Esophagus muscularis mucosa (tissue), 4 donors: ENCODE results near the gene HK1. TPM values are rescaled to one million over a fixed set of nuclear protein-coding genes. Genes with fewer than 3 reads are reported as not detected.
"Not testable (repeated sequence)": the region's sequence is repeated elsewhere in the genome, so short reads cannot be mapped to it uniquely, and the experiment has no call there.

Experiments used
- DNase-seq: peaks from one replicate; pipeline ENCODE4 v3.0.0-alpha.2; 2017; ENCODE audit errors: extremely low spot score
- H3K27ac ChIP-seq, 4 donors: fragments of 200-600 bp; sonication (generic); replicated peaks in 1 of 4; 1 replicate in 3 of 4; 2 replicates in 1 of 4; pipeline ENCODE4 v1.5.1; 2016 to 2019; ENCODE audit warnings: mild to moderate bottlenecking in 1 of 4
- H3K27me3 ChIP-seq, 4 donors: fragments of 200-600 bp; sonication (generic); one replicate each; pipeline versions ENCODE4 v1.5.1 to v1.6.0; 2016 to 2019
- H3K36me3 ChIP-seq, 4 donors: fragments of 200-600 bp; sonication (generic); one replicate each; pipeline ENCODE4 v1.5.1; 2016 to 2019
- H3K4me1 ChIP-seq, 4 donors: fragments of 200-600 bp; sonication (generic); one replicate each; pipeline ENCODE4 v1.5.1; 2016 to 2019
- H3K4me3 ChIP-seq, 4 donors: fragments of 200-600 bp; sonication (generic); 1 replicate in 2 of 4; 2 replicates in 2 of 4; pipeline ENCODE4 v1.5.1; 2016 to 2019; ENCODE audit warnings: mild to moderate bottlenecking in 4 of 4, moderate library complexity in 1 of 4
- H3K9me3 ChIP-seq, 4 donors: fragments of 200-600 bp; sonication (generic); 1 replicate in 3 of 4; 2 replicates in 1 of 4; pipeline ENCODE4 v1.5.1; 2016 to 2019
- EP300 ChIP-seq: sonication (generic); formaldehyde crosslinking; IDR thresholded peaks from one replicate; pipeline ENCODE4 v1.6.1; 2017; ENCODE audit warnings: antibody characterized with exemption
- POLR2A ChIP-seq: fragments of 450-650 bp; IDR thresholded peaks from one replicate; pipeline ENCODE4 v1.6.1; 2017; ENCODE audit warnings: antibody characterized with exemption, moderate library complexity, mild to moderate bottlenecking, low read depth
- POLR2AphosphoS5 ChIP-seq, 2 donors: sonication (generic); formaldehyde crosslinking; IDR thresholded peaks; one replicate each; pipeline ENCODE4 v1.6.1; 2017; ENCODE audit warnings: antibody characterized with exemption in 2 of 2
- WGBS: methylation state at CpG from one replicate; pipeline ENCODE4 v1.1.5; 2018; 5-methylcytosine and 5-hydroxymethylcytosine counted together
- intact Hi-C: fragments of 100-400 bp; cut with DNase I; formaldehyde crosslinking; loops from one replicate; pipeline ENCODE4 v1.15.1; 2023
- total RNA-seq, 4 donors: library from RNA; depleted of rRNA; stranded (reverse); fragments of >200 nt; gene quantifications; one replicate each; pipeline versions ENCODE4 v1.1.0 to v1.2.1, GENCODE V29; 2016
- TF ChIP-seq, protein P1 (sequence below), 3 experiments: fragments of 200-600 bp in 2 of 3; fragments of 450-650 bp in 1 of 3; sonication (generic) in 2 of 3; IDR thresholded peaks; one replicate each; pipeline ENCODE4 v1.5.1; 2017 to 2019; ENCODE audit warnings: antibody characterized with exemption in 3 of 3, mild to moderate bottlenecking in 2 of 3, moderate library complexity in 1 of 3

Gene HK1
- total RNA-seq, 4 donors from 2014 or later, result 114 to 188 (median 151) TPM

DNA sequence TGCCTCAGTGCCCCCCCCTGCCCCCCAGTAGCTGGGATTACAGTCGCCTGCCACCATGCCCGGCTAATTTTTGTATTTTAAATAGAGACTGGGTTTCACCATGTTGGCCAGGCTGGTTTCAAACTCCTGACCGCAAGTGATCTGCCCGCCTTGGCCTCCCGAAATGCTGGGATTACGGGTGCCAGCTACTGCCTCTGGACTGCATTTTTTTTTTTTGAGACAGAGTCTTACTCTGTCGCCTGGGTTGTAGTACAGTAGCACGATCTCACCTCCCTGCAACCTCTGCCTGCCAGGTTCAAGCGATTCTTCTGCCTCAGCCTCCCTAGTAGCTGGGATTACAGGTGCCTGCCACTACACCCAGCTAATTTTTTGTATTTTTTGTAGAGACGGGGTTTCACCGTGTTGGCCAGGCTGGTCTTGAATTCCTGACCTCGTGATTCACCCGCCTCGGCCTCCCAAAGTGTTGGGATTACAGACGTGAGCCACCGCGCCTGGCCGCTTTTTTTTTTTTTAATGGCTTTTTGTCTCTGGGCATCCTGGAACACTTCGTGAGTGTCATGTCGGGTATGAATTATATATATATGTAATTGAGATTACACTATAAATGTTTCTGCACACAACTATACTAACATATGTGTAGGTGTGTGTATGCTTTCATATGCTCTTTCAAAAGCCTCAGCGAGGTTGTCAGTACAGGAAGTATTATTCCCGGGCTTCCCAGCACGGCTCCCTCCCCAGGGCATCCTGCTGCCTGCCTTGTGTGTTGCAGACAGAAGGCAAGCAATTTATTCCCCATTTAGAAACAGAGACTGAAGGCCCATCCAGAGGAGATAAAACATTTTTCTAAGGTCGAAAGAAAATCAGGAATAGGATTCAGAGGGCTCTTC, 47.6 kb downstream of the HK1 start:
- H3K9me3 ChIP-seq, DNase-seq, H3K4me3 ChIP-seq, H3K27me3 ChIP-seq: not testable (repeated sequence)
- peak in 1 of 2 donors; percentile 19 for TF ChIP-seq POLR2AphosphoS5 (IDR thresholded peaks at IDR 0.05)
- intact Hi-C loops, result loop anchor here (5.0 kb wide), 1 partner anchor 36 kb away; no protein-coding TSS in a partner anchor
- 62% methylated on average over 24 of the region's 24 CpGs for WGBS
- peaks cover 0 to 14% (median 0%) of the 10 kb centered on the region in 4 donors for H3K36me3 ChIP-seq
- peaks cover 80 to 98% (median 91%) of the 10 kb centered on the region in 4 donors for H3K4me1 ChIP-seq
- peak overlapping the region; percentile 58 to 88 (median 86) for H3K27ac ChIP-seq

DNA sequence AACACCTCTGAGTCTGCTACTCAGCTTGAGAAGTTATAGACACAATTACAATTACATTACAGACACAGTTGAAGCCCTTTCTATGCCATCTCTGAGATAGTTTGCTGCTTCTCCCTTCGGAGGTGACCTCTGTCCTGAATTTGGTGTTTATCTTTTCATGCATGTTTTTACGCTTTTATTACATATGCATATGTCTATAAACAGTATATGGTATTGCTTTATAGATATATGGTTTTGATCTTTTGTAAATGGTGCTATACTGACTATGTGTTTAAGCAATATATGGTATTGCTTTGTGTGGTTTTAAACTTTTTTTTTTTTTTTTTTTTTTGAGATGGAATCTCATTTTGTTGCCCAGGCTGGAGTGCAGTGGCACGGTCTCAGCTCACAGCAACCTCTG, 48.4 kb downstream of the HK1 start:
- intact Hi-C loops, result loop anchor here (5.0 kb wide), 1 partner anchor 36 kb away; no protein-coding TSS in a partner anchor
- WGBS, result 79% methylated on average over 3 of the region's 3 CpGs
- Histone ChIP-seq H3K9me3 (no peaks in the 10 kb centered on the region), H3K4me1 (peaks cover 80 to 98% (median 90%) of the 10 kb centered on the region in 4 donors), H3K27me3 (no peaks in the 10 kb centered on the region), H3K4me3 (no peak overlapping the region), H3K36me3 (peaks cover 0 to 14% (median 0%) of the 10 kb centered on the region in 4 donors), H3K27ac (peak overlapping the region; percentile 58 to 88 (median 86))
- no peak for DNase-seq
- TF ChIP-seq EP300 (no peak), POLR2A (no peak), POLR2AphosphoS5 (IDR thresholded peaks at IDR 0.05) (no peak)
- TF ChIP-seq, protein P1, sequence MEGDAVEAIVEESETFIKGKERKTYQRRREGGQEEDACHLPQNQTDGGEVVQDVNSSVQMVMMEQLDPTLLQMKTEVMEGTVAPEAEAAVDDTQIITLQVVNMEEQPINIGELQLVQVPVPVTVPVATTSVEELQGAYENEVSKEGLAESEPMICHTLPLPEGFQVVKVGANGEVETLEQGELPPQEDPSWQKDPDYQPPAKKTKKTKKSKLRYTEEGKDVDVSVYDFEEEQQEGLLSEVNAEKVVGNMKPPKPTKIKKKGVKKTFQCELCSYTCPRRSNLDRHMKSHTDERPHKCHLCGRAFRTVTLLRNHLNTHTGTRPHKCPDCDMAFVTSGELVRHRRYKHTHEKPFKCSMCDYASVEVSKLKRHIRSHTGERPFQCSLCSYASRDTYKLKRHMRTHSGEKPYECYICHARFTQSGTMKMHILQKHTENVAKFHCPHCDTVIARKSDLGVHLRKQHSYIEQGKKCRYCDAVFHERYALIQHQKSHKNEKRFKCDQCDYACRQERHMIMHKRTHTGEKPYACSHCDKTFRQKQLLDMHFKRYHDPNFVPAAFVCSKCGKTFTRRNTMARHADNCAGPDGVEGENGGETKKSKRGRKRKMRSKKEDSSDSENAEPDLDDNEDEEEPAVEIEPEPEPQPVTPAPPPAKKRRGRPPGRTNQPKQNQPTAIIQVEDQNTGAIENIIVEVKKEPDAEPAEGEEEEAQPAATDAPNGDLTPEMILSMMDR (IDR thresholded peaks at IDR 0.05), result no peak

DNA sequence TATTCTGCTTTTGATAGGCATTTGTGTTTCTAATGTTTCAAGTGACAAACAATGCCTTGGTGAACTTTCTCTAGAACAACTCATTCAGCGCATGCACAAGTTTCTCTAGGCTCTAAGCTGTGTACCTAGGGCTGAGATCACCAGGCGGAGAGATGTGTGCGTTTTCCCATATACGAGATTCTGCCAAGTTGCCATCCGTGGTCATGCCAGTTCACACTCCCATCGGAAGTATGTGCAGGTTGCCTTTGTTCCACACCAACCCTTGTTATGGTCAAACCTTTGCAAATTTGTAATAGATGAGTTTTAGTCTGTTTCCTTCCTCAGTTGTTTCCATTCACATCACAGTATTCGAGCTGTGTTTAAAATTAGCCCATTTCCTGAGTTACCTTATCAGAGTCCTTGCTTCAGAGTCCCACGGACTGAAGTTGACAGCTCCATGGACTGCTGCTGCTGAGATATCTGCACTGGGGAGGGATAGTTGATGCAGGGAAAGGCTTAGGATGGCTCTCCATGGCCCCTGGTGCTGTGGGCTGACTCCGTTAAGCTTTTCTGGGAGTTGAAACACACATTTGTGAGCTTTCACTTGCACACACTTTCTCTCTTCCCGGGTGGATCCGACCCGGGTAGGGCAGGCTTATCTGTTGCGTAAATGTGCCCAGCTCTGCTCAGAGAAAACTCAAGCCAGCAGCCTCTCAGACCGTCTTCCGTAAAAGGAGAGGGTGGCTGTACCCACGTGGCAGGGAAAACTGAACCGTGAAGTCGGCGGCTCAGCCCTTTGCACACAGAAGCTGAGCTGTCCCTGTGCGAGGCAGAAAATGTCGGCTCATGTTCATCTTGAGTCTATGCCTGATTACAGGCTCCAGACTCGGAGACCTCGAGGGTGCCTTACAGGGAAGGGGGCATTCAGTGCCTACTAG, 49.4 kb downstream of the HK1 start:
- Histone ChIP-seq H3K4me3 (peak overlapping the region; percentile 29 to 45 (median 40)), H3K9me3 (no peaks in the 10 kb centered on the region), H3K27ac (peak overlapping the region; percentile 81 to 88 (median 86)), H3K27me3 (no peaks in the 10 kb centered on the region), H3K4me1 (peaks cover 84 to 99% (median 93%) of the 10 kb centered on the region in 4 donors), H3K36me3 (peaks cover 0 to 14% (median 0%) of the 10 kb centered on the region in 4 donors)
- DNase-seq, result peak; percentile 93
- 45% methylated on average over 21 of the region's 23 CpGs for WGBS
- intact Hi-C loops, result loop anchor here (5.0 kb wide), 1 partner anchor 35 kb away; no protein-coding TSS in a partner anchor
- TF ChIP-seq, protein P1 (IDR thresholded peaks at IDR 0.05), result no peak
- peak; percentile 92 to 93 for TF ChIP-seq POLR2AphosphoS5 (IDR thresholded peaks at IDR 0.05)

- TF ChIP-seq EP300, result no peak
- TF ChIP-seq, protein P1 (IDR thresholded peaks at IDR 0.05), result no peak
- TF ChIP-seq POLR2A, result no peak
- no peak for TF ChIP-seq POLR2AphosphoS5 (IDR thresholded peaks at IDR 0.05)
- peaks cover 90 to 99% (median 95%) of the 10 kb centered on the region in 4 donors for H3K4me1 ChIP-seq
- H3K27me3 ChIP-seq, result no peaks in the 10 kb centered on the region
- no peak for DNase-seq
- peak overlapping the region; percentile 81 to 88 (median 86) for H3K27ac ChIP-seq
- peaks cover 0 to 14% (median 0%) of the 10 kb centered on the region in 4 donors for H3K36me3 ChIP-seq
- peak overlapping the region; percentile 29 to 45 (median 40) for H3K4me3 ChIP-seq
- WGBS, result 46% methylated on average over 7 of the region's 8 CpGs
- intact Hi-C loops, result loop anchor here (5.0 kb wide), 1 partner anchor 34 kb away; no protein-coding TSS in a partner anchor
- H3K9me3 ChIP-seq, result no peaks in the 10 kb centered on the region
Measured at GRCh38 chr10:69328380-69328735, 50.1 kb downstream of the HK1 start.

- H3K27ac ChIP-seq, result peak overlapping the region; percentile 81 to 88 (median 86)
- not testable (repeated sequence) for DNase-seq
Measured at GRCh38 chr10:69328888-69329287, 50.6 kb downstream of the HK1 start.

More at GRCh38 chr10:69328888-69329287, 50.6 kb downstream of the HK1 start:
- WGBS, result 56% methylated on average over 2 of the region's 2 CpGs
- not testable (repeated sequence) for H3K27me3 ChIP-seq, H3K4me3 ChIP-seq, H3K9me3 ChIP-seq
- Histone ChIP-seq H3K36me3 (peaks cover 0 to 14% (median 0%) of the 10 kb centered on the region in 4 donors), H3K4me1 (peaks cover 91 to 99% (median 96%) of the 10 kb centered on the region in 4 donors)
- intact Hi-C loops, result loop anchor here (5.0 kb wide), 1 partner anchor 33 kb away; no protein-coding TSS in a partner anchor
